Progenitor cell of endocrine pancreas (in vitro differentiated cells): ENCODE results near the gene FBXL4. TPM values are rescaled to one million over a fixed set of nuclear protein-coding genes. Genes with fewer than 3 reads are reported as not detected.

Experiments used
- DNase-seq: peaks from one replicate; pipeline ENCODE4 v3.0.0; 2021; ENCODE audit warnings: low spot score; ENCODE audit not compliant: unreplicated experiment
- H3K27ac Mint-ChIP-seq: 2 replicates; pipeline ENCODE4 v1.8.0; 2021; ENCODE audit warnings: mild to moderate bottlenecking, moderate library complexity, mixed read lengths
- H3K27me3 Mint-ChIP-seq: 2 replicates; pipeline ENCODE4 v1.8.0; 2021; ENCODE audit warnings: mixed read lengths
- H3K36me3 Mint-ChIP-seq: 2 replicates; pipeline ENCODE4 v1.8.0; 2022; ENCODE audit warnings: mixed read lengths; ENCODE audit not compliant: insufficient read depth
- H3K4me1 Mint-ChIP-seq: 2 replicates; pipeline ENCODE4 v1.8.0; 2021; ENCODE audit warnings: low read depth, mixed read lengths
- H3K4me3 Mint-ChIP-seq: 2 replicates; pipeline ENCODE4 v1.8.0; 2021; ENCODE audit warnings: low read depth, mild to moderate bottlenecking, moderate library complexity, mixed read lengths
- H3K9me3 Mint-ChIP-seq: 2 replicates; pipeline ENCODE4 v1.8.0; 2021; ENCODE audit warnings: low read depth, mixed read lengths
- long read RNA-seq: library from polyadenylated mRNA; unstranded; transcript quantifications from one replicate; pipeline ENCODE4 v2.0.0, GENCODE V29; 2020
- total RNA-seq: library from RNA; stranded (reverse); gene quantifications from 2 replicates; pipeline ENCODE4 v1.2.1, GENCODE V29; 2021
- TF ChIP-seq, protein P1 (sequence below): fragments of 200-600 bp; sonication (generic); IDR thresholded peaks from one replicate; pipeline ENCODE4 v1.5.0; 2021; ENCODE audit warnings: antibody characterized with exemption, mild to moderate bottlenecking; ENCODE audit not compliant: unreplicated experiment

The FBXL4 gene
- 18.0 and 18.3 TPM in 2 replicates for total RNA-seq
- long read RNA-seq, full-length matches to known transcripts, result 65 of 110 reads
- long read RNA-seq, partial matches to known transcripts, result 18 of 110 reads
- long read RNA-seq, other reads (novel, unspliced or antisense), result 27 of 110 reads

- H3K27me3 Mint-ChIP-seq, result no peaks in the 10 kb centered on the region
- H3K27ac Mint-ChIP-seq, result peak within 1 kb of the TSS; percentile 96
- TF ChIP-seq, protein P1, sequence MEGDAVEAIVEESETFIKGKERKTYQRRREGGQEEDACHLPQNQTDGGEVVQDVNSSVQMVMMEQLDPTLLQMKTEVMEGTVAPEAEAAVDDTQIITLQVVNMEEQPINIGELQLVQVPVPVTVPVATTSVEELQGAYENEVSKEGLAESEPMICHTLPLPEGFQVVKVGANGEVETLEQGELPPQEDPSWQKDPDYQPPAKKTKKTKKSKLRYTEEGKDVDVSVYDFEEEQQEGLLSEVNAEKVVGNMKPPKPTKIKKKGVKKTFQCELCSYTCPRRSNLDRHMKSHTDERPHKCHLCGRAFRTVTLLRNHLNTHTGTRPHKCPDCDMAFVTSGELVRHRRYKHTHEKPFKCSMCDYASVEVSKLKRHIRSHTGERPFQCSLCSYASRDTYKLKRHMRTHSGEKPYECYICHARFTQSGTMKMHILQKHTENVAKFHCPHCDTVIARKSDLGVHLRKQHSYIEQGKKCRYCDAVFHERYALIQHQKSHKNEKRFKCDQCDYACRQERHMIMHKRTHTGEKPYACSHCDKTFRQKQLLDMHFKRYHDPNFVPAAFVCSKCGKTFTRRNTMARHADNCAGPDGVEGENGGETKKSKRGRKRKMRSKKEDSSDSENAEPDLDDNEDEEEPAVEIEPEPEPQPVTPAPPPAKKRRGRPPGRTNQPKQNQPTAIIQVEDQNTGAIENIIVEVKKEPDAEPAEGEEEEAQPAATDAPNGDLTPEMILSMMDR, result no peak
- peaks cover 7% of the 10 kb centered on the region for H3K36me3 Mint-ChIP-seq
- H3K4me1 Mint-ChIP-seq, result peaks cover 21% of the 10 kb centered on the region
- peak; percentile 56 for DNase-seq
- peak within 1 kb of the TSS; percentile 92 for H3K4me3 Mint-ChIP-seq
- peaks cover 20% of the 10 kb centered on the region for H3K9me3 Mint-ChIP-seq
Observed at GRCh38 chr6:98947411-98948292, at the start of gene FBXL4. FBXL4 (minus strand) TSS chr6:98947946; CDS start chr6:98926988, 20,958 bp downstream.

GRCh38 chr6:98995116-98995515, 47.4 kb upstream of the FBXL4 start:
- TF ChIP-seq, protein P1, result no peak
- Mint-ChIP-seq H3K9me3 (no peaks in the 10 kb centered on the region), H3K4me3 (no peak overlapping the region), H3K27me3 (peaks cover 3% of the 10 kb centered on the region), H3K27ac (no peak overlapping the region), H3K36me3 (no peaks in the 10 kb centered on the region), H3K4me1 (no peaks in the 10 kb centered on the region)
- no peak for DNase-seq

GRCh38 chr6:98992535-98992934, 44.8 kb upstream of the FBXL4 start:
- TF ChIP-seq, protein P1, result no peak
- DNase-seq, result no peak
- Mint-ChIP-seq H3K27ac (no peak overlapping the region), H3K4me3 (no peak overlapping the region), H3K9me3 (no peaks in the 10 kb centered on the region), H3K27me3 (peaks cover 3% of the 10 kb centered on the region), H3K36me3 (no peaks in the 10 kb centered on the region), H3K4me1 (no peaks in the 10 kb centered on the region)

DNA sequence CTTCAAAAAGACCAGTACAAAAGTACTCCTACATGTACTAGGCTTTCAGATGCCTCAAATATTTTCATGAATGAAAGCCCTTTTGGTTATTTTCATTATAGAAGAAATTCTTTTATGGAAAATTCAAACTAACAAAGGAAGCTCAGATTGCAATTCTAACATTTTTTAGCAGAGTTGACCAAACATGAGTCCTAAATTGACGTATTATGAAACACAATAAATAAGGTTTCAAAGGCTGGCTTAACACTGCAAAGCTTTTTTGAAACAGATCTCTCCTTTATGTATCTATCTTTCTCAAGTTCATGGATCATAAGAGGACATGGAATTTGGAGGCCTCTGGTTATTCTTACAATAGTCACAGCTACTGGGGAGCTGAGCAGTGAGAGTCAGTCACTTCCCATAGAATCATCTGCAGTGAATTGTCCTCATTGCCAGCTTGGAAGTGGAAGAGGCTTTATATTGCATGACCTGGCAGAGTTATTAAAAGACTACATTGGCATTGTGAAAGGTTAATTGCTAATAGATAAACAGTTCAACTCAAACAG, 38.4 kb upstream of the FBXL4 start:
- Mint-ChIP-seq H3K4me3 (no peak overlapping the region), H3K4me1 (peaks cover 7% of the 10 kb centered on the region), H3K27ac (no peak overlapping the region), H3K36me3 (no peaks in the 10 kb centered on the region), H3K27me3 (no peaks in the 10 kb centered on the region), H3K9me3 (peaks cover 5% of the 10 kb centered on the region)
- no peak for DNase-seq
- TF ChIP-seq, protein P1, result no peak

- Mint-ChIP-seq H3K9me3 (peaks cover 5% of the 10 kb centered on the region), H3K4me3 (no peak overlapping the region), H3K27me3 (no peaks in the 10 kb centered on the region), H3K36me3 (no peaks in the 10 kb centered on the region), H3K27ac (no peak overlapping the region), H3K4me1 (peaks cover 7% of the 10 kb centered on the region)
- TF ChIP-seq, protein P1, result no peak
- DNase-seq, result no peak
Observed at GRCh38 chr6:98985391-98985790, 37.6 kb upstream of the FBXL4 start.
